ENCODE measurements around the gene ALPG. TPM values are rescaled to one million over a fixed set of nuclear protein-coding genes. Genes with fewer than 3 reads are reported as not detected.

The ALPG gene
- total and polyA plus RNA-seq, 2 of the 13 experiments (the other 11 are each of a cell fraction or from before 2014, with no cell fraction given): not detected

DNA sequence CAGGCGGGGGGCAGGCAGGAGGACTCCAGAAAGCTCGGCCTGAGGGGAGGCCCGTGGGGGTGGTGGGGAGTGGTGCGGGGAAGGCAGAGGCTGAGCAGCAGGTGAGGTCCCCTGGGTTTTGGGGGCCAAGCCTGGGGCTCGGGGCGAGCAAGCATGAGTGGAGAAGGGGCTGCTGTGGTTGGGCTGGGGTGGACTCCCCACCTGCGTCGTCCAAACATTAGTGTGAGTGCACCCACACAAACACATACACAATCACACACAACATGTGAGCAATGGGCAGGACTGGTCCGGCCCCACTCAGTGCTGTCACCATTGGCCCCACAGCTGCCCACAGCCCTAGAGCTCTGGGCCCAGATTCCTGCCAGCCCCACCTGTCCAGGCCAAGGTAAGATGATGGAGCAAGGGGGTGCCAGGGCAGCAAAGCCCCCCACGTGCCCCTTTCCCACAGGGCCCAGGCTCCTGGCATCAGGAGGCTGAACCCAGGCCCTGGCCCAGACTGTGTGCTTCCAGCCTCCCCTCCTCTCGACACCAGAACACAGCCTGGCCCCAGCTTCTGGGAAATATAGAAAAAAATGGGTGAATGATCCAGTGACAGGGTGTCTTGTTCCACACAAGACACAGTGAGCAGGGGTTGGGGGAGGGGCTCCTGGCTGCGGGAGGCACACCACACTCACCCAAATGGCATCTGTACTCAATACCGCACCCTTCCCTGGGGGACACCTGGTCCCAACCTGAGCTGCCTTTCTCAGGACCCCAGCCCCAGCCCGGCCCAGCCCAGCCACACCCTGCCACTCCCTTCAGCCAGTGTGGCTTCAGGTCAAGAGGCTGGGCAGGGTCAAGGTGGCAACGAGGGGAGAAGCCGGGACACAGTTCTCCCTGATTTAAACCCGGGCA, 28.6 kb upstream of the ALPG start:
- no peaks in the 10 kb centered on the region for H3K4me1 ChIP-seq (ENCODE audit: insufficient read depth, low read length)
- DNase-seq (ENCODE audit: low spot score) (no peak), FAIRE-seq (no peak), ATAC-seq (no peak)
- H3K36me3 ChIP-seq (replicated peaks in 1 of 2; ENCODE audit: control insufficient read depth in 1 of 2, insufficient read depth in 2 of 2, low read length in 2 of 2): no peaks in the 10 kb centered on the region
- no peaks in the 10 kb centered on the region for H3K9me3 ChIP-seq (ENCODE audit: low read length)
- ChIA-PET POLR2A (no interaction called here), CTCF (ENCODE audit: low intra/inter-chr PET ratio, low total read pairs) (no interaction called here)
- H2AFZ ChIP-seq (ENCODE audit: low read length): no peak overlapping the region
- no peak overlapping the region for H3K9ac ChIP-seq (ENCODE audit: insufficient read depth, low read depth, low read length)
- H3K27ac ChIP-seq (ENCODE audit: extremely low read length, insufficient read depth, low read length): no peak overlapping the region
- H3K27me3 ChIP-seq (ENCODE audit: control insufficient read depth in 1 of 2, insufficient read depth in 2 of 2, low read length in 2 of 2): peaks cover 12 to 72% of the 10 kb centered on the region in 2 experiments
- in situ Hi-C loops (cut with HindIII; ENCODE audit: extremely low pct_ligation_motif_present, low pct_unique_long_range_greater_than_20kb): no loop called here
- 18% methylated on average over 12 of the region's 17 CpGs for WGBS (ENCODE audit: low lambda C conversion rate)
- H4K20me1 ChIP-seq (ENCODE audit: insufficient read depth, low read length): no peaks in the 10 kb centered on the region
- no peak for TF ChIP-seq ZNF264 (CRISPR knock-in tag; IDR thresholded peaks at IDR 0.05)
- no peak for TF ChIP-seq HDAC2 (CRISPR knock-in tag; IDR thresholded peaks at IDR 0.05)
- no peak for TF ChIP-seq SNAPC2 (CRISPR knock-in tag; IDR thresholded peaks at IDR 0.05)
- no peak for TF ChIP-seq HDAC1 (CRISPR knock-in tag; IDR thresholded peaks at IDR 0.05)
- TF ChIP-seq, protein P1, sequence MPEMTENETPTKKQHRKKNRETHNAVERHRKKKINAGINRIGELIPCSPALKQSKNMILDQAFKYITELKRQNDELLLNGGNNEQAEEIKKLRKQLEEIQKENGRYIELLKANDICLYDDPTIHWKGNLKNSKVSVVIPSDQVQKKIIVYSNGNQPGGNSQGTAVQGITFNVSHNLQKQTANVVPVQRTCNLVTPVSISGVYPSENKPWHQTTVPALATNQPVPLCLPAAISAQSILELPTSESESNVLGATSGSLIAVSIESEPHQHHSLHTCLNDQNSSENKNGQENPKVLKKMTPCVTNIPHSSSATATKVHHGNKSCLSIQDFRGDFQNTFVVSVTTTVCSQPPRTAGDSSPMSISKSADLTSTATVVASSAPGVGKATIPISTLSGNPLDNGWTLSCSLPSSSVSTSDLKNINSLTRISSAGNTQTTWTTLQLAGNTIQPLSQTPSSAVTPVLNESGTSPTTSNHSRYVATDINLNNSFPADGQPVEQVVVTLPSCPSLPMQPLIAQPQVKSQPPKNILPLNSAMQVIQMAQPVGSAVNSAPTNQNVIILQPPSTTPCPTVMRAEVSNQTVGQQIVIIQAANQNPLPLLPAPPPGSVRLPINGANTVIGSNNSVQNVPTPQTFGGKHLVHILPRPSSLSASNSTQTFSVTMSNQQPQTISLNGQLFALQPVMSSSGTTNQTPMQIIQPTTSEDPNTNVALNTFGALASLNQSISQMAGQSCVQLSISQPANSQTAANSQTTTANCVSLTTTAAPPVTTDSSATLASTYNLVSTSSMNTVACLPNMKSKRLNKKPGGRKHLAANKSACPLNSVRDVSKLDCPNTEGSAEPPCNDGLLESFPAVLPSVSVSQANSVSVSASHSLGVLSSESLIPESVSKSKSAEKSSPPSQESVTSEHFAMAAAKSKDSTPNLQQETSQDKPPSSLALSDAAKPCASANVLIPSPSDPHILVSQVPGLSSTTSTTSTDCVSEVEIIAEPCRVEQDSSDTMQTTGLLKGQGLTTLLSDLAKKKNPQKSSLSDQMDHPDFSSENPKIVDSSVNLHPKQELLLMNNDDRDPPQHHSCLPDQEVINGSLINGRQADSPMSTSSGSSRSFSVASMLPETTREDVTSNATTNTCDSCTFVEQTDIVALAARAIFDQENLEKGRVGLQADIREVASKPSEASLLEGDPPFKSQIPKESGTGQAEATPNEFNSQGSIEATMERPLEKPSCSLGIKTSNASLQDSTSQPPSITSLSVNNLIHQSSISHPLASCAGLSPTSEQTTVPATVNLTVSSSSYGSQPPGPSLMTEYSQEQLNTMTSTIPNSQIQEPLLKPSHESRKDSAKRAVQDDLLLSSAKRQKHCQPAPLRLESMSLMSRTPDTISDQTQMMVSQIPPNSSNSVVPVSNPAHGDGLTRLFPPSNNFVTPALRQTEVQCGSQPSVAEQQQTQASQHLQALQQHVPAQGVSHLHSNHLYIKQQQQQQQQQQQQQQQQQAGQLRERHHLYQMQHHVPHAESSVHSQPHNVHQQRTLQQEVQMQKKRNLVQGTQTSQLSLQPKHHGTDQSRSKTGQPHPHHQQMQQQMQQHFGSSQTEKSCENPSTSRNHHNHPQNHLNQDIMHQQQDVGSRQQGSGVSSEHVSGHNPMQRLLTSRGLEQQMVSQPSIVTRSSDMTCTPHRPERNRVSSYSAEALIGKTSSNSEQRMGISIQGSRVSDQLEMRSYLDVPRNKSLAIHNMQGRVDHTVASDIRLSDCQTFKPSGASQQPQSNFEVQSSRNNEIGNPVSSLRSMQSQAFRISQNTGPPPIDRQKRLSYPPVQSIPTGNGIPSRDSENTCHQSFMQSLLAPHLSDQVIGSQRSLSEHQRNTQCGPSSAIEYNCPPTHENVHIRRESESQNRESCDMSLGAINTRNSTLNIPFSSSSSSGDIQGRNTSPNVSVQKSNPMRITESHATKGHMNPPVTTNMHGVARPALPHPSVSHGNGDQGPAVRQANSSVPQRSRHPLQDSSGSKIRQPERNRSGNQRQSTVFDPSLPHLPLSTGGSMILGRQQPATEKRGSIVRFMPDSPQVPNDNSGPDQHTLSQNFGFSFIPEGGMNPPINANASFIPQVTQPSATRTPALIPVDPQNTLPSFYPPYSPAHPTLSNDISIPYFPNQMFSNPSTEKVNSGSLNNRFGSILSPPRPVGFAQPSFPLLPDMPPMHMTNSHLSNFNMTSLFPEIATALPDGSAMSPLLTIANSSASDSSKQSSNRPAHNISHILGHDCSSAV (CRISPR knock-in tag; IDR thresholded peaks at IDR 0.05; ENCODE audit: borderline replicate concordance): no peak
- TF ChIP-seq SMARCC2 (IDR thresholded peaks at IDR 0.05): no peak
- TF ChIP-seq SNRNP70 (IDR thresholded peaks at IDR 0.05; ENCODE audit: low read depth, low read length): no peak
- no peak for TF ChIP-seq SMC3 (IDR thresholded peaks at IDR 0.05; ENCODE audit: low read length)
- no peak for TF ChIP-seq ZNF136 (CRISPR knock-in tag; IDR thresholded peaks at IDR 0.05; ENCODE audit: low read depth)
- no peak for TF ChIP-seq NR2F2 (IDR thresholded peaks at IDR 0.05; ENCODE audit: borderline replicate concordance, low read depth)
- no peak for TF ChIP-seq RBAK (CRISPR knock-in tag; IDR thresholded peaks at IDR 0.05)
- no peak for TF ChIP-seq ZNF766 (CRISPR knock-in tag; IDR thresholded peaks at IDR 0.05; ENCODE audit: borderline replicate concordance)
- no peak overlapping the region for H3K4me2 ChIP-seq (ENCODE audit: low read depth, low read length)
- no TSS peak for BruUV-seq (replicated peaks)
- no peaks in the 10 kb centered on the region for H3K79me2 ChIP-seq (ENCODE audit: insufficient read depth, low read length)
- H3K4me3 ChIP-seq (replicated peaks in 1 of 3; ENCODE audit: insufficient read depth in 1 of 3, low read depth in 2 of 3, low read length in 3 of 3): no peak overlapping the region
- intact Hi-C loops (cut with micrococcal nuclease; ENCODE audit: unreplicated experiment): no loop called here

Measured in HepG2 (cell line).